HG02981 (cell line): ENCODE measurements around the gene CCDC93.
"Not testable (repeated sequence)": the region's sequence is repeated elsewhere in the genome, so short reads cannot be mapped to it uniquely, and the experiment has no call there.

Experiments
- ATAC-seq: cut with Tn5 transposase; IDR thresholded peaks from one replicate; pipeline ENCODE4 v1.9.1; 2021; ENCODE audit warnings: mild to moderate bottlenecking, moderate library complexity; ENCODE audit not compliant: unreplicated experiment

Gene CCDC93

GRCh38 chr2:117957616-117958015, 56.3 kb downstream of the CCDC93 start:
- ATAC-seq = no peak

GRCh38 chr2:117956036-117956796, 57.7 kb downstream of the CCDC93 start:
- ATAC-seq = no peak

GRCh38 chr2:117953231-117953630, 60.6 kb downstream of the CCDC93 start:
- no peak for ATAC-seq

GRCh38 chr2:117952701-117953100, 61.2 kb downstream of the CCDC93 start:
- ATAC-seq = no peak

- ATAC-seq = no peak
These were observed 61.6 kb downstream of the CCDC93 start for GRCh38 chr2:117952228-117952627.

GRCh38 chr2:117949806-117950205, 64.1 kb downstream of the CCDC93 start:
- no peak for ATAC-seq

- no peak for ATAC-seq
These were observed 65.3 kb downstream of the CCDC93 start for GRCh38 chr2:117948615-117949014.

- no peak for ATAC-seq
These were observed 68.6 kb downstream of the CCDC93 start for GRCh38 chr2:117945296-117945695.

GRCh38 chr2:117944816-117945215, 69.1 kb downstream of the CCDC93 start:
- ATAC-seq = no peak

GRCh38 chr2:117943013-117943672, 70.7 kb downstream of the CCDC93 start:
- ATAC-seq = no peak

- ATAC-seq = no peak
These were observed 71.3 kb downstream of the CCDC93 start for GRCh38 chr2:117942551-117942950.

- no peak for ATAC-seq
These were observed 72.2 kb downstream of the CCDC93 start for GRCh38 chr2:117941693-117942092.

GRCh38 chr2:117940436-117940835, 73.4 kb downstream of the CCDC93 start:
- ATAC-seq = no peak

- no peak for ATAC-seq
These were observed 75.3 kb downstream of the CCDC93 start for GRCh38 chr2:117938611-117939010.

- ATAC-seq = no peak
These were observed 76.9 kb downstream of the CCDC93 start for GRCh38 chr2:117936871-117937428.

GRCh38 chr2:117935954-117936353, 77.9 kb downstream of the CCDC93 start:
- ATAC-seq = no peak

- ATAC-seq = no peak
These were observed 78.4 kb downstream of the CCDC93 start for GRCh38 chr2:117935456-117935855.

- no peak for ATAC-seq
These were observed 80.0 kb downstream of the CCDC93 start for GRCh38 chr2:117933884-117934354.

GRCh38 chr2:117931978-117932377, 81.9 kb downstream of the CCDC93 start:
- ATAC-seq = no peak

GRCh38 chr2:117931266-117931665, 82.6 kb downstream of the CCDC93 start:
- no peak for ATAC-seq

- ATAC-seq = no peak
These were observed 83.1 kb downstream of the CCDC93 start for GRCh38 chr2:117930775-117931174.

GRCh38 chr2:117923471-117923870, 90.4 kb downstream of the CCDC93 start:
- ATAC-seq = not testable (repeated sequence)
